Cardiac fibroblast (primary cell): Measurements from ENCODE around the gene SPOCK3.
A peak's percentile ranks its signal among the peaks of the same experiment; 100 is the strongest.
"Not testable (repeated sequence)": the region's sequence is repeated elsewhere in the genome, so short reads cannot be mapped to it uniquely, and the experiment has no call there.

Experiments
- DNase-seq, 2 donors: peaks; one replicate each; pipeline versions ENCODE4 v3.0.0 to v3.0.0-alpha.2; 2010; ENCODE audit warnings: low read depth in 2 of 2
- H3K4me3 ChIP-seq, 2 donors: replicated peaks in 1 of 2; 1 replicate in 1 of 2; 2 replicates in 1 of 2; pipeline ENCODE4 v1.5.1; 2011; ENCODE audit warnings: low read depth in 2 of 2, low read length in 2 of 2, mild to moderate bottlenecking in 2 of 2, moderate library complexity in 1 of 2
- CTCF ChIP-seq: IDR thresholded peaks from one replicate; pipeline ENCODE4 v1.5.1; 2011; ENCODE audit warnings: low read depth, mild to moderate bottlenecking, low read length, inconsistent platforms

The SPOCK3 gene

GRCh38 chr4:166989886-166990285 is 244.4 kb downstream of the SPOCK3 start:
- no peak for TF ChIP-seq CTCF
- DNase-seq: no peak

GRCh38 chr4:166987026-166987425 is 247.3 kb downstream of the SPOCK3 start:
- no peak for TF ChIP-seq CTCF
- H3K4me3 ChIP-seq: no peak overlapping the region
- peak in 1 of 2 donors; percentile 5 for DNase-seq

More at GRCh38 chr4:166989886-166990285, 244.4 kb downstream of the SPOCK3 start:
- no peak overlapping the region for H3K4me3 ChIP-seq

GRCh38 chr4:166981847-166982246 is 252.4 kb downstream of the SPOCK3 start:
- H3K4me3 ChIP-seq: no peak overlapping the region
- no peak for DNase-seq
- no peak for TF ChIP-seq CTCF

- no peak for DNase-seq
- no peak for TF ChIP-seq CTCF
- no peak overlapping the region for H3K4me3 ChIP-seq
Observed at GRCh38 chr4:166980419-166980818, 253.9 kb downstream of the SPOCK3 start.

GRCh38 chr4:166977596-166977995 is 256.7 kb downstream of the SPOCK3 start:
- no peak for DNase-seq
- no peak overlapping the region for H3K4me3 ChIP-seq
- TF ChIP-seq CTCF: no peak

GRCh38 chr4:166972071-166972470 is 262.2 kb downstream of the SPOCK3 start:
- no peak for TF ChIP-seq CTCF
- H3K4me3 ChIP-seq: no peak overlapping the region
- DNase-seq: peak; percentile 59 to 64

GRCh38 chr4:166968219-166968618 is 266.1 kb downstream of the SPOCK3 start:
- not testable (repeated sequence) for H3K4me3 ChIP-seq, DNase-seq

GRCh38 chr4:166965562-166965961 is 268.7 kb downstream of the SPOCK3 start:
- DNase-seq: no peak
- no peak for TF ChIP-seq CTCF
- H3K4me3 ChIP-seq: no peak overlapping the region
